Activated naive CD4-positive, alpha-beta T cell treated with anti-CD3 and anti-CD28 coated beads, Interleukin-2, amount 50 U/mL, for 24 hours (primary cell): ENCODE data around the gene UBQLN2.
A peak's percentile ranks its signal among the peaks of the same experiment; 100 is the strongest.
"Not testable (repeated sequence)": the region's sequence is repeated elsewhere in the genome, so short reads cannot be mapped to it uniquely, and the experiment has no call there.

Experiments
- H3K27ac Mint-ChIP-seq: one replicate; pipeline ENCODE4 v1.8.0; 2021; ENCODE audit warnings: mild to moderate bottlenecking, mixed read lengths
- H3K27me3 Mint-ChIP-seq: one replicate; pipeline ENCODE4 v1.8.0; 2021; ENCODE audit warnings: mixed read lengths
- H3K36me3 Mint-ChIP-seq: one replicate; pipeline ENCODE4 v1.8.0; 2021; ENCODE audit warnings: mixed read lengths
- H3K4me1 Mint-ChIP-seq: one replicate; pipeline ENCODE4 v1.8.0; 2021; ENCODE audit warnings: mixed read lengths
- H3K4me3 Mint-ChIP-seq: one replicate; pipeline ENCODE4 v1.8.0; 2021; ENCODE audit warnings: mild to moderate bottlenecking, mixed read lengths
- H3K9me3 Mint-ChIP-seq: one replicate; pipeline ENCODE4 v1.8.0; 2021; ENCODE audit warnings: mixed read lengths

Gene UBQLN2

GRCh38 chrX:56563231-56564161 is at the start of gene UBQLN2:
UBQLN2 (plus strand) TSS chrX:56563627; CDS start chrX:56563874, 247 bp downstream.
- Mint-ChIP-seq H3K4me3 (peak within 1 kb of the TSS; percentile 93), H3K4me1 (peaks cover 14% of the 10 kb centered on the region), H3K9me3 (no peaks in the 10 kb centered on the region), H3K27ac (peak within 1 kb of the TSS; percentile 99), H3K36me3 (peaks cover 5% of the 10 kb centered on the region), H3K27me3 (no peaks in the 10 kb centered on the region)

DNA sequence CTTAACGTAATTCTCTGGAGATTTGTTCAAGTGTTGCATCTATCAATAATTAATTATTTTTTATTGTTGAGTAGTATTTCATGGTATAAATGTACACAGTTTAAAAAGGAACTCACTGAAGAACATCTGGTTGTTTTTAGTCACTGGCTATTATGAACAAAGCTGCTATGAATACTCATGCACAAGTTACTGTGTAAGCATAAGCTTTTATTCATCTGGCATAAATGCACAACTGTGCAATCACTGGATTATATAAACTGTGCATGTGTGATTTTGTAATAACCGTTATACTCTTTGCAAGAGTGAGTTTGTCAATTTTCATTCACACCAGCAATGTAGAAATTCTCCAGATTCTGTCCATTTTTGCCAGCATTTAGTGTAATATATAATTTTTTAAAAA is 43.8 kb upstream of the UBQLN2 start:
- peaks cover 12% of the 10 kb centered on the region for H3K36me3 Mint-ChIP-seq
- no peaks in the 10 kb centered on the region for H3K9me3 Mint-ChIP-seq
- no peak overlapping the region for H3K4me3 Mint-ChIP-seq

GRCh38 chrX:56529482-56530007 is 33.9 kb upstream of the UBQLN2 start:
- peaks cover 18% of the 10 kb centered on the region for H3K36me3 Mint-ChIP-seq
- not testable (repeated sequence) for H3K9me3 Mint-ChIP-seq, H3K4me1 Mint-ChIP-seq, H3K27me3 Mint-ChIP-seq, H3K27ac Mint-ChIP-seq, H3K4me3 Mint-ChIP-seq

More for the DNA sequence above, 43.8 kb upstream of the UBQLN2 start:
- H3K4me1 Mint-ChIP-seq, result no peaks in the 10 kb centered on the region
- no peaks in the 10 kb centered on the region for H3K27me3 Mint-ChIP-seq
- H3K27ac Mint-ChIP-seq, result no peak overlapping the region

DNA sequence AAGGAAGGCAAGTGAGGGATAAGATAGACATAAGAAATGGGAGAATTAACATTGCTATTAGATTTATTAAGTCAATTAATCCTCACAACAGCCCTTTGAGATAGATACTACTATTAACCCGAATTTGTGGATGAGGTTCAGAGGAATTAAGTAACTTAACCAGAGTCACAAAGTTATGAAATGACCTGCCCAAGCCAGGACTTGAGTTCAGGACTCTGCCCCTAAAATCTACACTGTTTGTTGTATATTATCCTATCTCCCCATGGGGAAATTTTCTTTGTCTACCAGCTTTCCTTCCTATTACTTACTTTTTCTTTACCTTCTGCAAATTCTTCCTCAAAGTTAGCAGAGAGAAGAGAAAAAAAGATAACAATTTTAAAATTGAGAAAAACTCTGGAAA is 33.4 kb upstream of the UBQLN2 start:
- Mint-ChIP-seq H3K4me3 (no peak overlapping the region), H3K27me3 (no peaks in the 10 kb centered on the region), H3K27ac (no peak overlapping the region), H3K9me3 (no peaks in the 10 kb centered on the region), H3K4me1 (no peaks in the 10 kb centered on the region), H3K36me3 (peaks cover 17% of the 10 kb centered on the region)

DNA sequence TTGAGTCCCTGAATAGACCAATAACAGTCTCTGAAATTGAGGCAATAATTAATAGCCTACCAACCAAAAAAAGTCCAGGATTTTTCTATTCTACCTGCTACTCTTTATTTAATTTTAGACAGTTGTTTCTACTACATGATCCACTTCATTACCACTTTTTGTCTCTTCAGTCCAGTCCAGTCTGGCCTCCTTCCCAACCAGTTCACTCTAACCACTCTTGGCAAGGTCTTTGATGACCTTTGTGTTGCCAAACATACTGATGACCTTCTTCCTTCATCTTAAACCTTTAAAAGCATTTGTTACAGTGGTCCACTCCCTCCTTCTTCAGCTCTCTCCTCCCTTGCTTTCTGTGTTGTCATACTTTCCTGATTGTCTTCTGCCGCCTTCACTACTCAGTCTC is 12.8 kb upstream of the UBQLN2 start:
- Mint-ChIP-seq H3K4me3 (no peak overlapping the region), H3K27ac (no peak overlapping the region), H3K4me1 (no peaks in the 10 kb centered on the region), H3K36me3 (peaks cover 10% of the 10 kb centered on the region), H3K9me3 (peaks cover 9% of the 10 kb centered on the region), H3K27me3 (no peaks in the 10 kb centered on the region)

GRCh38 chrX:56554870-56555269 is 8.6 kb upstream of the UBQLN2 start:
- no peaks in the 10 kb centered on the region for H3K27me3 Mint-ChIP-seq
- peaks cover 4% of the 10 kb centered on the region for H3K9me3 Mint-ChIP-seq
- no peak overlapping the region for H3K4me3 Mint-ChIP-seq
- H3K27ac Mint-ChIP-seq, result no peak overlapping the region
- H3K36me3 Mint-ChIP-seq, result peaks cover 5% of the 10 kb centered on the region
- H3K4me1 Mint-ChIP-seq, result no peaks in the 10 kb centered on the region

GRCh38 chrX:56557376-56557929 is 6.0 kb upstream of the UBQLN2 start:
- H3K4me1 Mint-ChIP-seq, result no peaks in the 10 kb centered on the region
- H3K4me3 Mint-ChIP-seq, result no peak overlapping the region
- no peaks in the 10 kb centered on the region for H3K27me3 Mint-ChIP-seq
- H3K36me3 Mint-ChIP-seq, result peaks cover 3% of the 10 kb centered on the region
- no peak overlapping the region for H3K27ac Mint-ChIP-seq
- H3K9me3 Mint-ChIP-seq, result no peaks in the 10 kb centered on the region

- H3K27me3 Mint-ChIP-seq, result no peaks in the 10 kb centered on the region
- no peaks in the 10 kb centered on the region for H3K9me3 Mint-ChIP-seq
- peak overlapping the region; percentile 99 for H3K27ac Mint-ChIP-seq
- peaks cover 21% of the 10 kb centered on the region for H3K4me1 Mint-ChIP-seq
- peak overlapping the region; percentile 93 for H3K4me3 Mint-ChIP-seq
- peaks cover 6% of the 10 kb centered on the region for H3K36me3 Mint-ChIP-seq
These were observed 898 bp downstream of the UBQLN2 start for GRCh38 chrX:56564164-56564885.

DNA sequence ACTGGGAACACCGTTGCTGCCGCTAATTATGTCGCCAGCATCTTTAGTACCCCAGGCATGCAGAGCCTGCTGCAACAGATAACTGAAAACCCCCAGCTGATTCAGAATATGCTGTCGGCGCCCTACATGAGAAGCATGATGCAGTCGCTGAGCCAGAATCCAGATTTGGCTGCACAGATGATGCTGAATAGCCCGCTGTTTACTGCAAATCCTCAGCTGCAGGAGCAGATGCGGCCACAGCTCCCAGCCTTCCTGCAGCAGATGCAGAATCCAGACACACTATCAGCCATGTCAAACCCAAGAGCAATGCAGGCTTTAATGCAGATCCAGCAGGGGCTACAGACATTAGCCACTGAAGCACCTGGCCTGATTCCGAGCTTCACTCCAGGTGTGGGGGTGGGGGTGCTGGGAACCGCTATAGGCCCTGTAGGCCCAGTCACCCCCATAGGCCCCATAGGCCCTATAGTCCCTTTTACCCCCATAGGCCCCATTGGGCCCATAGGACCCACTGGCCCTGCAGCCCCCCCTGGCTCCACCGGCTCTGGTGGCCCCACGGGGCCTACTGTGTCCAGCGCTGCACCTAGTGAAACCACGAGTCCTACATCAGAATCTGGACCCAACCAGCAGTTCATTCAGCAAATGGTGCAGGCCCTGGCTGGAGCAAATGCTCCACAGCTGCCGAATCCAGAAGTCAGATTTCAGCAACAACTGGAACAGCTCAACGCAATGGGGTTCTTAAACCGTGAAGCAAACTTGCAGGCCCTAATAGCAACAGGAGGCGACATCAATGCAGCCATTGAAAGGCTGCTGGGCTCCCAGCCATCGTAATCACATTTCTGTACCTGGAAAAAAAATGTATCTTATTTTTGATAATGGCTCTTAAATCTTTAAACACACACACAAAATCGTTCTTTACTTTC is 1.8 kb downstream of the UBQLN2 start:
- H3K4me3 Mint-ChIP-seq, result peak overlapping the region; percentile 93
- H3K9me3 Mint-ChIP-seq, result no peaks in the 10 kb centered on the region
- peaks cover 27% of the 10 kb centered on the region for H3K4me1 Mint-ChIP-seq
- H3K27ac Mint-ChIP-seq, result peak overlapping the region; percentile 99
- peaks cover 5% of the 10 kb centered on the region for H3K36me3 Mint-ChIP-seq
- H3K27me3 Mint-ChIP-seq, result no peaks in the 10 kb centered on the region

DNA sequence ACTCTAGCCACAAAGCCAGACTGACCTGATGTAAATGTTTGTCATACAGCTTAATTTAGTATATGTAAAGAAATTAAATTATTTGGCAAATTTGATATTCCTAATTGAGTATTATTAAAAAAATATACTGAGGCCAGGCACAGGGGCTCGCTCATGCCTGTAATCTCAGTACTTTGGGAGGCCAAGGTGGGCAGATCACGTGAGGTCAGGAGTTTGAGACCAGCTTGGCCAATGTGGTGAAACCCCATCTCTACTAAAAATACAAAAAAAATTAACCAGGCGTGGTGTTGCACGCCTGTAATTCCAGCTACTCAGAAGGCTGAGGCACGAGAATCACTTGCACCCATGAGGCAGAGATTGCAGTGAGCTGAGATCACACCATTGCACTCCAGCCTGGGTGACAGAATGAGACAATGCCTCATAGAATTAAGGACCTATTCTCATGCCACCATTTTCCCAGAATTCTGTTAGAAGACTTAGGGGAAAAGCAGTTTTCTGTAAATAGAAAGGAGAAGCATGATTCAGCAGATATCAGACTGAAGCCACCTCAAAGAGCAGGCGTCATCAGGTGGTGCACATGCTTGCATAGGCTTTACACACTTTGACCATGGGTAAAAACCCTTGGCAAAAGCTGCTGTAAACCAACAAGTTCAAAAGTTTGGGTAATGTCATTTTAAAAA is 6.1 kb downstream of the UBQLN2 start:
- Mint-ChIP-seq H3K27ac (peak overlapping the region; percentile 92), H3K4me3 (no peak overlapping the region), H3K36me3 (peaks cover 10% of the 10 kb centered on the region), H3K9me3 (no peaks in the 10 kb centered on the region), H3K4me1 (peaks cover 52% of the 10 kb centered on the region), H3K27me3 (no peaks in the 10 kb centered on the region)

DNA sequence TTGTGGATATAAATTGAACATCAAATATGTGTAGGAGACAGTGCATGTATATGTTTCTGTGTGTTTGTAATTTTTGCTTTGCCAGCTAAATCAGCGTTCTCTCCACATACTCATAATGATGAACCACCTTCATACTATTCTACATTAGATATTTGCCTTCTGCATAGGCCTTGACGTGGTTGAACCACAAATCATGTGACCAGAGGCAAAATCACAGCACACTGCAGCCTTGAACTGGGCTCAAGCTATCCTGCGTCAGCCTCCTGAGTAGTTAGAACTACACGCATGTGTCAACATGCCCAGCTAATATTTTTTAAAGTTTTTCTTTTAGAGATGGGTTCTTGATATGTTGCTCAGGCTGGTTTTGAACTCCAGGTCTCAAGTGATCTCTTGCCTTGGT is 9.5 kb downstream of the UBQLN2 start:
- Mint-ChIP-seq H3K27ac (no peak overlapping the region), H3K4me3 (no peak overlapping the region), H3K9me3 (peaks cover 7% of the 10 kb centered on the region), H3K36me3 (peaks cover 24% of the 10 kb centered on the region), H3K4me1 (peaks cover 65% of the 10 kb centered on the region), H3K27me3 (no peaks in the 10 kb centered on the region)

- H3K9me3 Mint-ChIP-seq, result peaks cover 7% of the 10 kb centered on the region
- peaks cover 35% of the 10 kb centered on the region for H3K36me3 Mint-ChIP-seq
These were observed 11.4 kb downstream of the UBQLN2 start for GRCh38 chrX:56574861-56575260.

GRCh38 chrX:56576721-56577120 is 13.3 kb downstream of the UBQLN2 start:
- Mint-ChIP-seq H3K36me3 (peaks cover 44% of the 10 kb centered on the region), H3K4me1 (peaks cover 58% of the 10 kb centered on the region), H3K9me3 (peaks cover 7% of the 10 kb centered on the region), H3K27me3 (no peaks in the 10 kb centered on the region), H3K4me3 (no peak overlapping the region), H3K27ac (no peak overlapping the region)

More at GRCh38 chrX:56574861-56575260, 11.4 kb downstream of the UBQLN2 start:
- H3K4me3 Mint-ChIP-seq, result no peak overlapping the region
- peak overlapping the region; percentile 35 for H3K27ac Mint-ChIP-seq
- H3K4me1 Mint-ChIP-seq, result peaks cover 69% of the 10 kb centered on the region
- no peaks in the 10 kb centered on the region for H3K27me3 Mint-ChIP-seq

- Mint-ChIP-seq H3K27me3 (no peaks in the 10 kb centered on the region), H3K4me3 (no peak overlapping the region), H3K27ac (no peak overlapping the region), H3K4me1 (peaks cover 12% of the 10 kb centered on the region), H3K36me3 (peaks cover 25% of the 10 kb centered on the region), H3K9me3 (no peaks in the 10 kb centered on the region)
These were observed 25.2 kb downstream of the UBQLN2 start for GRCh38 chrX:56588397-56589188.
